ENCODE data around the gene THBD. TPM values are rescaled to one million over a fixed set of nuclear protein-coding genes. Genes with fewer than 3 reads are reported as not detected.

THBD gene
- total RNA-seq, 1 experiment from 2014 or later = 0.28 TPM

- Mint-ChIP-seq H3K36me3 (ENCODE audit: insufficient read depth in 1 of 3, low read depth in 3 of 3) (no peaks in the 10 kb centered on the region), H3K9me3 (no peaks in the 10 kb centered on the region), H3K27ac (no peak overlapping the region), H3K4me1 (peaks cover 13 to 17% of the 10 kb centered on the region in 2 experiments), H3K4me3 (no peak overlapping the region), H3K27me3 (ENCODE audit: low read depth) (peaks cover 4% of the 10 kb centered on the region; the same call in 1 of the 2 replicates)
- Histone ChIP-seq H3K14ac (ENCODE audit: insufficient read depth, low read length) (no peak overlapping the region), H2BK5ac (ENCODE audit: insufficient read length, low read length) (no peak overlapping the region), H3K79me1 (ENCODE audit: insufficient read depth, low read depth, low read length, poor library complexity, severe bottlenecking) (no peaks in the 10 kb centered on the region), H3T11ph (ENCODE audit: low read length) (no peak overlapping the region), H4K8ac (replicated peaks; ENCODE audit: insufficient read length, low read depth, low read length) (no peak overlapping the region), H2BK120ac (ENCODE audit: low read depth, low read length, poor library complexity, severe bottlenecking) (no peak overlapping the region), H3K9me3 (ENCODE audit: control insufficient read depth, low read depth, low read length) (no peaks in the 10 kb centered on the region), H2AK5ac (ENCODE audit: insufficient read length, low read length) (no peak overlapping the region), H3K79me2 (ENCODE audit: insufficient read depth, low read length) (no peaks in the 10 kb centered on the region), H3K18ac (ENCODE audit: insufficient read length, low read depth, low read length) (no peak overlapping the region), H3K56ac (ENCODE audit: insufficient read length, low read depth, low read length) (no peak overlapping the region), H3K9ac (ENCODE audit: extremely low read depth, insufficient read length, low read length) (no peak overlapping the region), H3K27ac (ENCODE audit: insufficient read length, low read depth, low read length) (no peak overlapping the region), H4K91ac (ENCODE audit: insufficient read length, low read depth, low read length) (no peak overlapping the region), H2BK12ac (ENCODE audit: insufficient read length, low read depth, low read length) (no peak overlapping the region), H3K23me2 (ENCODE audit: insufficient read length, low read depth, low read length, poor library complexity, severe bottlenecking) (no peaks in the 10 kb centered on the region), H2BK20ac (ENCODE audit: low read depth, low read length, poor library complexity, severe bottlenecking) (no peak overlapping the region), H4K5ac (ENCODE audit: insufficient read length, low read depth, low read length) (no peak overlapping the region), H3K23ac (ENCODE audit: insufficient read length, low read depth, low read length) (no peak overlapping the region), H2BK15ac (ENCODE audit: low read depth, low read length) (no peak overlapping the region), H2AFZ (ENCODE audit: low read length) (no peak overlapping the region), H3K4ac (ENCODE audit: low read depth, low read length) (no peak overlapping the region), H3K27me3 (ENCODE audit: insufficient read depth, low read length) (no peaks in the 10 kb centered on the region), H3K4me2 (ENCODE audit: insufficient read depth, insufficient read length, low read length) (no peak overlapping the region), H3K4me1 (ENCODE audit: insufficient read depth, low read length) (no peaks in the 10 kb centered on the region), H4K20me1 (ENCODE audit: control insufficient read depth, insufficient read depth, insufficient read length) (no peaks in the 10 kb centered on the region)
- DNase-seq = no peak
- TF ChIP-seq, protein P1, sequence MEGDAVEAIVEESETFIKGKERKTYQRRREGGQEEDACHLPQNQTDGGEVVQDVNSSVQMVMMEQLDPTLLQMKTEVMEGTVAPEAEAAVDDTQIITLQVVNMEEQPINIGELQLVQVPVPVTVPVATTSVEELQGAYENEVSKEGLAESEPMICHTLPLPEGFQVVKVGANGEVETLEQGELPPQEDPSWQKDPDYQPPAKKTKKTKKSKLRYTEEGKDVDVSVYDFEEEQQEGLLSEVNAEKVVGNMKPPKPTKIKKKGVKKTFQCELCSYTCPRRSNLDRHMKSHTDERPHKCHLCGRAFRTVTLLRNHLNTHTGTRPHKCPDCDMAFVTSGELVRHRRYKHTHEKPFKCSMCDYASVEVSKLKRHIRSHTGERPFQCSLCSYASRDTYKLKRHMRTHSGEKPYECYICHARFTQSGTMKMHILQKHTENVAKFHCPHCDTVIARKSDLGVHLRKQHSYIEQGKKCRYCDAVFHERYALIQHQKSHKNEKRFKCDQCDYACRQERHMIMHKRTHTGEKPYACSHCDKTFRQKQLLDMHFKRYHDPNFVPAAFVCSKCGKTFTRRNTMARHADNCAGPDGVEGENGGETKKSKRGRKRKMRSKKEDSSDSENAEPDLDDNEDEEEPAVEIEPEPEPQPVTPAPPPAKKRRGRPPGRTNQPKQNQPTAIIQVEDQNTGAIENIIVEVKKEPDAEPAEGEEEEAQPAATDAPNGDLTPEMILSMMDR (conservative IDR thresholded peaks at IDR 0.05) = no peak
- WGBS (ENCODE audit: extremely low coverage, insufficient read length, low lambda C conversion rate) = no CpG with 5 or more reads among the region's 17 CpGs
These were observed 34.9 kb upstream of the THBD start for GRCh38 chr20:23084282-23084844.
